Measurements from ENCODE around the gene ZNF891.

Gene ZNF891

DNA sequence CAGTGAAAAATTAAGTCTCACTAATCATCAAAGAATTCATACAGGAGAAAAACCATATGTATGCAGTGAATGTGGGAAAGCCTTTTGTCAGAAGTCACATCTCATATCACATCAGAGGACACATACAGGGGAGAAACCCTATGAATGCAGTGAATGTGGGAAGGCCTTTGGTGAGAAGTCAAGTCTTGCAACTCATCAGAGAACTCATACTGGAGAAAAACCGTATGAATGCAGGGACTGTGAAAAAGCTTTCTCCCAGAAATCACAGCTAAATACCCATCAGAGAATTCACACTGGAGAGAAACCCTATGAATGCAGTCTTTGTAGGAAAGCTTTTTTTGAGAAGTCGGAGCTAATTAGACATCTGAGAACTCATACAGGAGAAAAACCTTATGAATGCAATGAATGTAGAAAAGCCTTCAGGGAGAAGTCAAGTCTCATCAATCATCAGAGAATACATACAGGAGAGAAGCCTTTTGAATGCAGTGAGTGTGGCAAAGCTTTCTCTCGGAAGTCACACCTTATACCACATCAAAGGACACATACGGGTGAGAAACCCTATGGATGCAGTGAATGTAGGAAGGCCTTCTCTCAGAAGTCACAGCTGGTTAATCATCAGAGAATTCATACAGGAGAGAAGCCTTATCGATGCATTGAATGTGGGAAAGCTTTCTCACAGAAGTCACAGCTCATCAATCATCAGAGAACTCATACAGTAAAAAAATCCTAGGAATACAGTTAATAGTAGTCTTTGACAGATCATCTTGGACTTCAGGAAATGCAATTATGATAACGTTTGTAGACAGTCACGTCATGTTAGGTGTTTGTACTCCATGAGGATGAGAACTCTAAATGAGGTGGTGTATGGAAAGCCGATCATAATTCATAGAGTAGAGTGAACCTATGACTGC is 71.6 kb downstream of the ZNF891 start:
- no peak for FAIRE-seq

DNA sequence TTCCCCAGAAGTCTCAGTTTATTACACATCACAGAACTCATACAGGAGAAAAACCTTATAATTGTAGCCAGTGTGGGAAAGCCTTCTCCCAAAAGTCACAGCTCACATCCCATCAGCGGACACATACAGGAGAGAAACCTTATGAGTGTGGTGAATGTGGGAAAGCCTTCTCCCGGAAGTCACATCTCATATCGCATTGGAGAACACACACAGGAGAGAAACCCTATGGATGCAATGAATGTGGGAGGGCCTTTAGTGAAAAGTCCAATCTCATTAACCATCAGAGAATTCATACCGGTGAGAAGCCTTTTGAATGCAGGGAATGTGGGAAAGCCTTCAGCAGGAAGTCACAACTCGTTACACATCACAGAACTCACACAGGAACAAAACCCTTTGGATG is 72.6 kb downstream of the ZNF891 start:
- no peak for FAIRE-seq

All from endometrium (tissue), 2 donors.